ENCODE measurements around the gene LDLRAD1. TPM values are rescaled to one million over a fixed set of nuclear protein-coding genes. Genes with fewer than 3 reads are reported as not detected.
"Not testable (repeated sequence)": the region's sequence is repeated elsewhere in the genome, so short reads cannot be mapped to it uniquely, and the experiment has no call there.

LDLRAD1 gene
- polyA plus RNA-seq, 3 donors: not detected

DNA sequence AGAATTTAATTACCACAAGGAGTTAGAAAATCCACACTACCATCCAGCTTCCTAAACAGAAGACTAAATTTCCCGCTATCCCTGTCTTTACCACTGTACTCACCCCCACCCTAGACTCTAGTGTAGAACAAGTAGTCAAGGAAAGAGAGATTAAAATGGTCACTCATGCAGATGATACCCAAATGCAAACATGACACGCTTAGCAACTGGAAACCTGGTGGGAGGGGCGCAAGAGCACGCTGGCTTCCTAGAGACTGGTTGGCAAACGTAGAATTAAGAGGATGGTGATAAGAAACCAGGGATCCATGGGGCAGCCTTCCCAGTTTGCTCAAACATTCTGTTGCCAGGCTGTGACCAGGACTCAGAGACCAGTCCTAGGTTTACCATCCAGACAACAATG is 9.9 kb upstream of the LDLRAD1 start:
- H3K4me3 ChIP-seq (replicated peaks in 1 of 3; ENCODE audit: low read depth in 2 of 3, low read length in 3 of 3): no peak overlapping the region
- Mint-ChIP-seq H3K27ac (peak overlapping the region in 1 of 7 donors; percentile 32), H3K27me3 (ENCODE audit: low read depth in 3 of 3) (peaks cover 0 to 1% (median 1%) of the 10 kb centered on the region in 3 donors), H3K9me3 (peaks cover 0 to 1% (median 0%) of the 10 kb centered on the region in 7 donors), H3K4me1 (no peaks in the 10 kb centered on the region), H3K4me3 (no peak overlapping the region), H3K36me3 (peaks cover 41 to 44% of the 10 kb centered on the region in 2 donors)
- no peak overlapping the region for H3K4me2 ChIP-seq (replicated peaks; ENCODE audit: extremely low read depth, low read length, poor library complexity, severe bottlenecking)
- H3K9ac ChIP-seq (ENCODE audit: insufficient read depth, low read length, poor library complexity, severe bottlenecking): no peak overlapping the region
- no peaks in the 10 kb centered on the region for H3K79me2 ChIP-seq (ENCODE audit: insufficient read depth, low read length)
- TF ChIP-seq, protein P1, sequence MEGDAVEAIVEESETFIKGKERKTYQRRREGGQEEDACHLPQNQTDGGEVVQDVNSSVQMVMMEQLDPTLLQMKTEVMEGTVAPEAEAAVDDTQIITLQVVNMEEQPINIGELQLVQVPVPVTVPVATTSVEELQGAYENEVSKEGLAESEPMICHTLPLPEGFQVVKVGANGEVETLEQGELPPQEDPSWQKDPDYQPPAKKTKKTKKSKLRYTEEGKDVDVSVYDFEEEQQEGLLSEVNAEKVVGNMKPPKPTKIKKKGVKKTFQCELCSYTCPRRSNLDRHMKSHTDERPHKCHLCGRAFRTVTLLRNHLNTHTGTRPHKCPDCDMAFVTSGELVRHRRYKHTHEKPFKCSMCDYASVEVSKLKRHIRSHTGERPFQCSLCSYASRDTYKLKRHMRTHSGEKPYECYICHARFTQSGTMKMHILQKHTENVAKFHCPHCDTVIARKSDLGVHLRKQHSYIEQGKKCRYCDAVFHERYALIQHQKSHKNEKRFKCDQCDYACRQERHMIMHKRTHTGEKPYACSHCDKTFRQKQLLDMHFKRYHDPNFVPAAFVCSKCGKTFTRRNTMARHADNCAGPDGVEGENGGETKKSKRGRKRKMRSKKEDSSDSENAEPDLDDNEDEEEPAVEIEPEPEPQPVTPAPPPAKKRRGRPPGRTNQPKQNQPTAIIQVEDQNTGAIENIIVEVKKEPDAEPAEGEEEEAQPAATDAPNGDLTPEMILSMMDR (IDR thresholded peaks at IDR 0.05): no peak
- H3K27me3 ChIP-seq (ENCODE audit: control insufficient read depth in 2 of 2, insufficient read depth in 2 of 2, low read length in 2 of 2): no peaks in the 10 kb centered on the region
- H3K27ac ChIP-seq (ENCODE audit: low read depth in 1 of 2, low read length in 2 of 2): no peak overlapping the region
- peaks cover 28 to 47% of the 10 kb centered on the region in 2 donors for H3K36me3 ChIP-seq (replicated peaks in 1 of 2; ENCODE audit: control insufficient read depth in 1 of 2, insufficient read depth in 2 of 2, low read length in 2 of 2)
- no peaks in the 10 kb centered on the region for H4K20me1 ChIP-seq (ENCODE audit: insufficient read depth, low read length)
- no peak overlapping the region for H2AFZ ChIP-seq (ENCODE audit: insufficient read depth, low read depth, low read length, poor library complexity, severe bottlenecking)
- DNase-seq: no peak
- H3K4me1 ChIP-seq (ENCODE audit: control insufficient read depth in 1 of 2, insufficient read depth in 2 of 2, low read length in 2 of 2): no peaks in the 10 kb centered on the region
- H3K9me3 ChIP-seq (replicated peaks in 1 of 2; ENCODE audit: control insufficient read depth in 1 of 2, insufficient read depth in 1 of 2, low read length in 2 of 2): no peaks in the 10 kb centered on the region
- intact Hi-C loops (cut with micrococcal nuclease): no loop called here
- WGBS (ENCODE audit: insufficient coverage): 98% methylated on average over 4 of the region's 5 CpGs

DNA sequence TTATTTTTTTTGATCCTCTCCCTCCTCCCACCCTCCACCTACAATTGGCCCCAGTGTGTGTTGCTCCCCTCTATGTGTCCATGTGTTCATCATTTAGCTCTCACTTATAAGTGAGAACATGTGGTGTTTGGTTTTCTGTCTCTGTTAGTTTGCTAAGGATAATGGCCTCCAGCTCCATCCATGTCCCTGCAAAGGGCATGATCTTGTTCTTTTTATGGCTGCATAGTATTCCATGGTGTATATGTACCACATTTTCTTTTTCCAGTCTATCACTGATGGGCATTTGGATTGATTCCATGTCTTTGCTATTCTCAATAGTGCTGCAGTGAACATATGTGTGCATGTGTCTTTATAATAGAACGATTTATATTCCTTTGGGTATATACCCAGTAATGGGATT is 6.8 kb upstream of the LDLRAD1 start:
- H3K27ac Mint-ChIP-seq; intact Hi-C loops (cut with micrococcal nuclease): not testable (repeated sequence)

More for the DNA sequence above, 6.8 kb upstream of the LDLRAD1 start:
- H3K36me3 ChIP-seq (replicated peaks in 1 of 2; ENCODE audit: control insufficient read depth in 1 of 2, insufficient read depth in 2 of 2, low read length in 2 of 2): peaks cover 3 to 16% of the 10 kb centered on the region in 2 donors
- not testable (repeated sequence) for H3K27me3 Mint-ChIP-seq (ENCODE audit: low read depth in 3 of 3); H3K4me2 ChIP-seq (replicated peaks; ENCODE audit: extremely low read depth, low read length, poor library complexity, severe bottlenecking); H3K79me2 ChIP-seq (ENCODE audit: insufficient read depth, low read length); H3K27ac ChIP-seq (ENCODE audit: low read depth in 1 of 2, low read length in 2 of 2); H3K4me3 Mint-ChIP-seq; H3K9me3 ChIP-seq (replicated peaks in 1 of 2; ENCODE audit: control insufficient read depth in 1 of 2, insufficient read depth in 1 of 2, low read length in 2 of 2); H3K9ac ChIP-seq (ENCODE audit: insufficient read depth, low read length, poor library complexity, severe bottlenecking); DNase-seq; H3K4me1 Mint-ChIP-seq; H3K4me3 ChIP-seq (replicated peaks in 1 of 3; ENCODE audit: low read depth in 2 of 3, low read length in 3 of 3); H2AFZ ChIP-seq (ENCODE audit: insufficient read depth, low read depth, low read length, poor library complexity, severe bottlenecking); H4K20me1 ChIP-seq (ENCODE audit: insufficient read depth, low read length); H3K27me3 ChIP-seq (ENCODE audit: control insufficient read depth in 2 of 2, insufficient read depth in 2 of 2, low read length in 2 of 2); H3K9me3 Mint-ChIP-seq; H3K4me1 ChIP-seq (ENCODE audit: control insufficient read depth in 1 of 2, insufficient read depth in 2 of 2, low read length in 2 of 2)
- H3K36me3 Mint-ChIP-seq: peaks cover 16 to 17% of the 10 kb centered on the region in 2 donors
- WGBS (ENCODE audit: insufficient coverage): no CpG with 5 or more reads among the region's 1 CpG

All from CD14-positive monocyte (primary cell).